CD14-positive monocyte (primary cell): ENCODE results near the gene BEST2. TPM values are rescaled to one million over a fixed set of nuclear protein-coding genes. Genes with fewer than 3 reads are reported as not detected.
A peak's percentile ranks its signal among the peaks of the same experiment; 100 is the strongest.

ENCODE experiments used
- DNase-seq, 3 donors: peaks; one replicate each; pipeline ENCODE4 v3.0.0-alpha.2; 2011 to 2022
- H2AFZ ChIP-seq: 2 replicates; pipeline ENCODE4 v1.6.0; 2012; ENCODE audit warnings: mild to moderate bottlenecking, low read depth, low read length, inconsistent platforms; ENCODE audit not compliant: insufficient read depth, poor library complexity, severe bottlenecking
- H3K27ac ChIP-seq, 2 donors: 1 replicate in 1 of 2; 2 replicates in 1 of 2; pipeline ENCODE4 v1.5.1; 2012 to 2013; ENCODE audit warnings: low read length in 2 of 2, control low read depth in 1 of 2, inconsistent platforms in 1 of 2, low read depth in 1 of 2, mild to moderate bottlenecking in 1 of 2
- H3K27me3 ChIP-seq, 2 donors: one replicate each; pipeline versions ENCODE4 v1.6.0 to v1.6.1; 2011 to 2013; ENCODE audit warnings: low read length in 2 of 2; ENCODE audit not compliant: control insufficient read depth in 2 of 2, insufficient read depth in 2 of 2
- H3K36me3 ChIP-seq, 2 donors: replicated peaks in 1 of 2; 1 replicate in 1 of 2; 2 replicates in 1 of 2; pipeline versions ENCODE4 v1.5.1 to v1.6.1; 2012 to 2013; ENCODE audit warnings: low read length in 2 of 2, control low read depth in 1 of 2, inconsistent platforms in 1 of 2, mild to moderate bottlenecking in 1 of 2; ENCODE audit not compliant: insufficient read depth in 2 of 2, control insufficient read depth in 1 of 2
- H3K4me1 ChIP-seq, 2 donors: 1 replicate in 1 of 2; 2 replicates in 1 of 2; pipeline versions ENCODE4 v1.5.1 to v1.6.1; 2012 to 2013; ENCODE audit warnings: low read length in 2 of 2, control low read depth in 1 of 2, inconsistent platforms in 1 of 2, mild to moderate bottlenecking in 1 of 2, moderate library complexity in 1 of 2; ENCODE audit not compliant: insufficient read depth in 2 of 2, control insufficient read depth in 1 of 2
- H3K4me2 ChIP-seq: replicated peaks from 2 replicates; pipeline ENCODE3; 2012; ENCODE audit warnings: low read length, moderate library complexity, mild to moderate bottlenecking; ENCODE audit not compliant: poor library complexity, severe bottlenecking; ENCODE audit errors: extremely low read depth
- H3K4me3 ChIP-seq, 3 experiments: fragments of 200-600 bp in 1 of 3; sonication (generic) in 1 of 3; replicated peaks in 1 of 3; 1 replicate in 2 of 3; 2 replicates in 1 of 3; pipeline ENCODE4 v1.5.1; 2011 to 2013; ENCODE audit warnings: low read length in 3 of 3, mild to moderate bottlenecking in 3 of 3, control low read depth in 2 of 3, low read depth in 2 of 3, inconsistent platforms in 1 of 3, moderate library complexity in 1 of 3
- H3K79me2 ChIP-seq: 2 replicates; pipeline ENCODE4 v1.6.0; 2012; ENCODE audit warnings: mild to moderate bottlenecking, control low read depth, inconsistent platforms, low read length, moderate library complexity; ENCODE audit not compliant: insufficient read depth
- H3K9ac ChIP-seq: 2 replicates; pipeline ENCODE4 v1.6.0; 2017; ENCODE audit warnings: low read length, mild to moderate bottlenecking; ENCODE audit not compliant: insufficient read depth, poor library complexity, severe bottlenecking
- H3K9me3 ChIP-seq, 2 donors: replicated peaks in 1 of 2; 1 replicate in 1 of 2; 2 replicates in 1 of 2; pipeline versions ENCODE4 v1.5.1 to v1.6.1; 2012 to 2013; ENCODE audit warnings: low read length in 2 of 2, control low read depth in 1 of 2; ENCODE audit not compliant: control insufficient read depth in 1 of 2, insufficient read depth in 1 of 2
- H4K20me1 ChIP-seq: 2 replicates; pipeline ENCODE4 v1.6.0; 2012; ENCODE audit warnings: mild to moderate bottlenecking, low read length, control low read depth, moderate library complexity; ENCODE audit not compliant: insufficient read depth
- H3K27ac Mint-ChIP-seq, 7 donors: one replicate each; pipeline ENCODE4 v1.8.0; 2020; ENCODE audit warnings: mild to moderate bottlenecking in 7 of 7, mixed read lengths in 7 of 7, moderate library complexity in 6 of 7, inconsistent platforms in 2 of 7
- H3K27me3 Mint-ChIP-seq, 3 donors: one replicate each; pipeline ENCODE4 v1.8.0; 2021 to 2022; ENCODE audit warnings: low read depth in 3 of 3, mild to moderate bottlenecking in 3 of 3, mixed read lengths in 3 of 3, moderate library complexity in 3 of 3, inconsistent platforms in 1 of 3
- H3K36me3 Mint-ChIP-seq, 2 donors: one replicate each; pipeline ENCODE4 v1.8.0; 2020; ENCODE audit warnings: mixed read lengths in 2 of 2, inconsistent platforms in 1 of 2, mild to moderate bottlenecking in 1 of 2
- H3K4me1 Mint-ChIP-seq: one replicate; pipeline ENCODE4 v1.8.0; 2020; ENCODE audit warnings: mild to moderate bottlenecking, mixed read lengths
- H3K4me3 Mint-ChIP-seq, 2 donors: one replicate each; pipeline ENCODE4 v1.8.0; 2020; ENCODE audit warnings: mild to moderate bottlenecking in 2 of 2, mixed read lengths in 2 of 2, moderate library complexity in 1 of 2
- H3K9me3 Mint-ChIP-seq, 7 donors: one replicate each; pipeline ENCODE4 v1.8.0; 2020 to 2022; ENCODE audit warnings: mixed read lengths in 7 of 7, mild to moderate bottlenecking in 6 of 7, moderate library complexity in 6 of 7, inconsistent platforms in 2 of 7
- WGBS: methylation state at CpG from one replicate; pipeline ENCODE4 v1.1.5; 2013; ENCODE audit warnings: missing lambda C conversion rate; ENCODE audit not compliant: insufficient coverage; 5-methylcytosine and 5-hydroxymethylcytosine counted together
- intact Hi-C, 2 donors: fragments of 100-400 bp; cut with micrococcal nuclease; formaldehyde crosslinking; loops; one replicate each; pipeline versions ENCODE4 v1.15.0 to v1.15.1; 2023
- polyA plus RNA-seq, 3 donors: library from polyadenylated mRNA; depleted of rRNA in 1 of 3; unstranded in 2 of 3; stranded (reverse) in 1 of 3; fragments of 300-500 nt in 2 of 3; fragments of >200 nt in 1 of 3; fragmentation: Illumina TruSeq in 2 of 3; gene quantifications; 1 replicate in 2 of 3; 2 replicates in 1 of 3; pipeline ENCODE4 v1.2.3, GENCODE V29; 2012 to 2021
- TF ChIP-seq, protein P1 (sequence below): fragments of 200-600 bp; IDR thresholded peaks from one replicate; pipeline ENCODE4 v1.8.0; 2022; ENCODE audit warnings: antibody characterized with exemption, mild to moderate bottlenecking

BEST2 gene
- polyA plus RNA-seq, 3 donors: not detected

- Mint-ChIP-seq H3K4me3 (peak overlapping the region; percentile 86 to 88), H3K36me3 (no peaks in the 10 kb centered on the region), H3K27ac (no peak overlapping the region), H3K27me3 (peaks cover 0 to 6% (median 3%) of the 10 kb centered on the region in 3 donors), H3K4me1 (peaks cover 48% of the 10 kb centered on the region), H3K9me3 (no peaks in the 10 kb centered on the region)
- H3K4me1 ChIP-seq: peaks cover 87 to 91% of the 10 kb centered on the region in 2 donors
- no peaks in the 10 kb centered on the region for H4K20me1 ChIP-seq
- intact Hi-C loops: loop anchor here (10.0 kb wide), 1 partner anchor 1061 kb away; no protein-coding TSS in a partner anchor
- 23% methylated on average over 4 of the region's 16 CpGs for WGBS
- no peak for DNase-seq
- peak overlapping the region; percentile 7 to 100 (median 59) for H3K4me3 ChIP-seq
- H3K9me3 ChIP-seq: no peaks in the 10 kb centered on the region
- no peaks in the 10 kb centered on the region for H3K36me3 ChIP-seq
- no peaks in the 10 kb centered on the region for H3K27me3 ChIP-seq
- peak overlapping the region; percentile 94 for H3K9ac ChIP-seq
- peak overlapping the region; percentile 76 for H3K4me2 ChIP-seq
- H3K79me2 ChIP-seq: peaks cover 32% of the 10 kb centered on the region
- peak overlapping the region; percentile 95 to 100 for H3K27ac ChIP-seq
- TF ChIP-seq, protein P1, sequence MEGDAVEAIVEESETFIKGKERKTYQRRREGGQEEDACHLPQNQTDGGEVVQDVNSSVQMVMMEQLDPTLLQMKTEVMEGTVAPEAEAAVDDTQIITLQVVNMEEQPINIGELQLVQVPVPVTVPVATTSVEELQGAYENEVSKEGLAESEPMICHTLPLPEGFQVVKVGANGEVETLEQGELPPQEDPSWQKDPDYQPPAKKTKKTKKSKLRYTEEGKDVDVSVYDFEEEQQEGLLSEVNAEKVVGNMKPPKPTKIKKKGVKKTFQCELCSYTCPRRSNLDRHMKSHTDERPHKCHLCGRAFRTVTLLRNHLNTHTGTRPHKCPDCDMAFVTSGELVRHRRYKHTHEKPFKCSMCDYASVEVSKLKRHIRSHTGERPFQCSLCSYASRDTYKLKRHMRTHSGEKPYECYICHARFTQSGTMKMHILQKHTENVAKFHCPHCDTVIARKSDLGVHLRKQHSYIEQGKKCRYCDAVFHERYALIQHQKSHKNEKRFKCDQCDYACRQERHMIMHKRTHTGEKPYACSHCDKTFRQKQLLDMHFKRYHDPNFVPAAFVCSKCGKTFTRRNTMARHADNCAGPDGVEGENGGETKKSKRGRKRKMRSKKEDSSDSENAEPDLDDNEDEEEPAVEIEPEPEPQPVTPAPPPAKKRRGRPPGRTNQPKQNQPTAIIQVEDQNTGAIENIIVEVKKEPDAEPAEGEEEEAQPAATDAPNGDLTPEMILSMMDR: no peak
- H2AFZ ChIP-seq: no peak overlapping the region
These were observed 31.8 kb downstream of the BEST2 start for GRCh38 chr19:12783291-12783848.

DNA sequence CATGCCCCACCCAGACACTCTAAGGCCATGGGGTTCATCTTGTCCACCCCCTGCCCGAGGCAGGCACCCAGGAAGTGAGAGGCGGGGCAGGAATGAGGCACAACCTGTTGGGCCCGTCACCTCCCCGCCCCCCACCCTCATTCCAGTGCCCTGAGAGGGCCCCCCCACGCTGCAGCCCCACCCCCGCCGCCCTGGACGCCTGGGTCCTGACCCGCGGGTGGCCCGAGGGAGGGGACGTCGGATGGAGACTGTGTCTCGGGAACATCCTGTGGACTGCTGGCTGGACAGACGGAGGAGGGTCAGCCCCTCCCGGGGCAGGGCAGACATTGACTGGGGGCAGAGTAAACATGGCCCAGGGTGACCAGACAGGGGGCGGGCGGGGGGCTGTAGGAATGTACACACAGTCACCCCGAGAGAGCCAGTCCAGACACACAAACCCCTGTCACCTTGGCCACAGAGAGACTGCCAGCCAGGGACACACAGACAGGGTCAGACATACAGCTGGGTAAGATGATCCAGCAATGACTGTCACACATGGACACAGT lies 32.3 kb downstream of the BEST2 start:
- intact Hi-C loops: loop anchor here (10.0 kb wide), 1 partner anchor 1061 kb away; no protein-coding TSS in a partner anchor
- DNase-seq: peak; percentile 55 to 71 (median 69)
- Histone ChIP-seq H3K4me1 (peaks cover 87 to 91% of the 10 kb centered on the region in 2 donors), H4K20me1 (no peaks in the 10 kb centered on the region), H3K9ac (peak overlapping the region; percentile 94), H3K27me3 (no peaks in the 10 kb centered on the region), H3K4me2 (peak overlapping the region; percentile 76), H2AFZ (no peak overlapping the region), H3K79me2 (peaks cover 32% of the 10 kb centered on the region), H3K36me3 (no peaks in the 10 kb centered on the region), H3K4me3 (peak overlapping the region in 1 of 3 experiments; percentile 100), H3K9me3 (no peaks in the 10 kb centered on the region), H3K27ac (peak overlapping the region; percentile 95 to 100)
- H3K27ac Mint-ChIP-seq: no peak overlapping the region
- peaks cover 45% of the 10 kb centered on the region for H3K4me1 Mint-ChIP-seq
- H3K36me3 Mint-ChIP-seq: peaks cover 0 to 1% of the 10 kb centered on the region in 2 donors
- TF ChIP-seq, protein P1: no peak
- WGBS: 63% methylated on average over 12 of the region's 19 CpGs
- peaks cover 0 to 5% (median 4%) of the 10 kb centered on the region in 3 donors for H3K27me3 Mint-ChIP-seq
- H3K4me3 Mint-ChIP-seq: peak overlapping the region; percentile 86 to 88
- no peaks in the 10 kb centered on the region for H3K9me3 Mint-ChIP-seq
